T-helper 1 cell treated with Interleukin-12 subunit alpha and Interleukin-12 subunit beta and Interleukin-4 antibody, amounts not matched to agents 30 μg/mL and 1 μg/mL, for 36 hours (primary cell): ENCODE measurements around the gene BAZ2B.

Experiments used
- H3K27ac Mint-ChIP-seq: one replicate; pipeline ENCODE4 v1.8.0; 2021; ENCODE audit warnings: mild to moderate bottlenecking, mixed read lengths
- H3K27me3 Mint-ChIP-seq: one replicate; pipeline ENCODE4 v1.8.0; 2021; ENCODE audit warnings: low read depth, mixed read lengths
- H3K36me3 Mint-ChIP-seq: one replicate; pipeline ENCODE4 v1.8.0; 2021; ENCODE audit warnings: low read depth, mixed read lengths
- H3K4me1 Mint-ChIP-seq: one replicate; pipeline ENCODE4 v1.8.0; 2021; ENCODE audit warnings: low read depth, mixed read lengths
- H3K4me3 Mint-ChIP-seq: one replicate; pipeline ENCODE4 v1.8.0; 2021; ENCODE audit warnings: mild to moderate bottlenecking, moderate library complexity, mixed read lengths
- H3K9me3 Mint-ChIP-seq: one replicate; pipeline ENCODE4 v1.8.0; 2021; ENCODE audit warnings: mixed read lengths

BAZ2B gene

DNA sequence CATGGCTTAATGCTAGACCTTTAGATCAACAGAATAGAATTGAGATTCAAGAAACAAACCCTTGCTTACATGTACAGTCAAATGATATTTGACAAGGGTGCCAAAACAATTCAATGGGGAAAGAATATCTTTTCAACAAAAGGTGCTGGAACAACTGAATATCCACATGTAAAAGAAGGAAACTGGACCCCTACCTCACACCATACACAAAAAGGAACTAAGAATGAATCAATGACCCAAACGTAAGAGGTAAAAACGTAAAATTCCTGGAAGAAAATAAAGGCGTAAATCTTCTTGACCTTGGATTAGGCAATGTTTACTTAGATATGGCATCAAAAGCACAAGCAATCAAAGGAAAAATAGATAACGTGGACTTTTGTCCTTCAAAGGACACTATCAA, 43.1 kb downstream of the BAZ2B start:
- Mint-ChIP-seq H3K27me3 (no peaks in the 10 kb centered on the region), H3K4me3 (no peak overlapping the region), H3K36me3 (no peaks in the 10 kb centered on the region), H3K27ac (no peak overlapping the region), H3K9me3 (peaks cover 4% of the 10 kb centered on the region), H3K4me1 (no peaks in the 10 kb centered on the region)

DNA sequence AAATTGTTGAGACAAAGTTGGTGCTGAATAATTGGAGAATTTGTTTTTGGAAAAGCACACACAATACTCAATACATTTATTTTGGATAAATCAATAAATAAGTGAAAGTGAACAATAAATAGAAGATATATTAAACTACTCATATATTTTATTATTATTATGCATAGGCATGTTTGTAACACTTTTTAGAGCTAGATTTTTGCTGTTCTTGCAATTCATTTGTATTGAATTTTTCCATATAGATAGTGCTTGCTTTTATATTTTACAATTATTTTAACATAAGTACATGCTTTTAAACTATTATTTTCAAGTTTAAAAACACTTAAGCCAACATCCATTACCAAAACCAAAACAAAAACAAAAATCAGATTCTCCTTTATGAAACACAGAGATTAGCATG, 43.9 kb downstream of the BAZ2B start:
- H3K4me1 Mint-ChIP-seq, result no peaks in the 10 kb centered on the region
- no peak overlapping the region for H3K27ac Mint-ChIP-seq
- H3K27me3 Mint-ChIP-seq, result no peaks in the 10 kb centered on the region
- H3K9me3 Mint-ChIP-seq, result peaks cover 4% of the 10 kb centered on the region
- no peak overlapping the region for H3K4me3 Mint-ChIP-seq
- no peaks in the 10 kb centered on the region for H3K36me3 Mint-ChIP-seq

DNA sequence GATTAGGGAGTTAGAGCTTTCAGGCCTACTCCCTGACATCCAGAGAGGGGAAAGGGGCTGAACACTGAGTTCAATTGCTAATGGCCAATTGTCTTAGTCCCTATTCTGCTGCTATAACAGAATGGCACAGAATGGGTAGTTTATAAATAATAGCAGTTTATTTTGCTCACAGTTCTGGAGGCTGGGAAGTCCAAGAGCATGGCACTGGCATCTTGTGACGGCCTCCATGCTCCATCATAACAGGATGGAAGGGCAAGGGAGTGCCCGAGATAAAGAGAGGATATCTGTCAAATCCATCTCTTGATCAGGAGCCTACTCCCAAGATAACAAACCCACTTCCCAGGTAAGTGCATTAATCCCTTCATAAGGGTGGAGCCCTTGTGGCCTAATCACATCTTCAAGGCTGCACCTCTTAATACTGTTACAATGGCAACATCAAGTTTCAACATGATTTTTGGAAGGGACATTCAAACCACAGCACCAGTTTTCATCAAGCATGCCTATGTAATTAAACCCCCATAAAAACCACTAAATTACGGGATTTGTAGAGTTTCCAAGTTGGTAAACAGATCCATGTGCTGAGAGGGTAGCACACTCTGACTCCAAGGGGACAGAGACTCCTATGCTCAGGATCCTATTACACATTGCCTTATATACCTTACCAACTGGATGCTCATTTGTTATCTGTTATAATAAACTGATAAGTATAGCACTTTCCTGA, 44.6 kb downstream of the BAZ2B start:
- H3K36me3 Mint-ChIP-seq, result no peaks in the 10 kb centered on the region
- no peak overlapping the region for H3K4me3 Mint-ChIP-seq
- no peaks in the 10 kb centered on the region for H3K4me1 Mint-ChIP-seq
- H3K27ac Mint-ChIP-seq, result no peak overlapping the region
- no peaks in the 10 kb centered on the region for H3K27me3 Mint-ChIP-seq
- peaks cover 4% of the 10 kb centered on the region for H3K9me3 Mint-ChIP-seq

DNA sequence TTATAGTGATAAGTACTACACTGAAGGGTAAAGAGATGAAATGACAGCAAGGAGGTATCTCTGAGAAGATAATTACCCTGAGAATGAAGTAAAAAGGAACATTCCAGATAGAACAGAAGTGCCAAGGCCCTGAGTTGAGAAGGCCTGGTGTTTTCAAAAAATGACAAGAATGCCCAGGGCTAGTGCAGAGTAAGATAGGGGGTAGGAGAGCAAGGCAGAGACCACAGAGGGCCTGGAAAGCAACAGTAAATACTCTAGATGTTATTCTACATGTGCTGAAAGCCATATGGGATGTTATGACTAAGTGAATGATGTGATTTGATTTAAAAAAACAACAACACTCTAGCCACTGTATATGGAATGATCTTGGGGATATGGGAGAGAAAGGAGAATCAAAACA, 52.3 kb downstream of the BAZ2B start:
- Mint-ChIP-seq H3K36me3 (no peaks in the 10 kb centered on the region), H3K27ac (no peak overlapping the region), H3K9me3 (no peaks in the 10 kb centered on the region), H3K4me1 (no peaks in the 10 kb centered on the region), H3K27me3 (no peaks in the 10 kb centered on the region), H3K4me3 (no peak overlapping the region)

DNA sequence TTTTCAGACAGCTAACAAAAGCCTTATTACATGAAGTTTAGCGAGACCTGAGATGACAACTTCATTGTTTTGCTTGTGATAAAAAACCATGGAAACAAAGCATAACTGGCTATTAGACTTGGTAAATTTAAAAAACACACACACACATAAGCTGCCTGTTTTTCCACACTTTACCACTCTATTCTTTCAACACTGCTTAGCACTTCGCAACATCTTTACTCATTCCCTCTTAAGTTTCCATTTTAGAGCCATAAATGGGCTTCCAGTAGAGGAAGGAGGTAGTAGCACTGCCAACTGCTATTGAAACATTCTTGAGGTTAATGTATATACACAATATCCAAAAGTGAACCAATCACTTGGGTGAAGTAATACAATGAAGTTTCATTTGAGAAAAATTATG, 54.1 kb downstream of the BAZ2B start:
- Mint-ChIP-seq H3K4me3 (no peak overlapping the region), H3K4me1 (no peaks in the 10 kb centered on the region), H3K27me3 (no peaks in the 10 kb centered on the region), H3K9me3 (no peaks in the 10 kb centered on the region), H3K36me3 (no peaks in the 10 kb centered on the region), H3K27ac (no peak overlapping the region)

DNA sequence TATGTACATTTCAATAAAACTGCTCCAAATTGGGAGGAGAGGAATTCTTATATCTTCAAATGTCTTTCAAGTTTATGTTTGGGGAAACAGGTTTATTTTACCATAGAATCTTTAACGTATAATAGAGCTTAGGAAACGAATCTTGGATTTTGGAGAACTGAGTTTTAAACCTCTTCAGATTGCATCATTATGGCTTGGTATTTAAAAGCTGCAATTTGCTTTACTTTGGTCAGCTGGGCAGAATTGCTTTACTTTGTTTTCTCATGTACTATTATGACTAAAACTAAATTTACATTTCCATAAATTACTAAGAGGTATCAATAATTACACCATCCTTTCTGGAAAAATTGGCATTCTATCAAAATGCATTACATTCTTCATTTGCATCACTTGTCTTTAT, 54.6 kb downstream of the BAZ2B start:
- no peaks in the 10 kb centered on the region for H3K4me1 Mint-ChIP-seq
- H3K36me3 Mint-ChIP-seq, result no peaks in the 10 kb centered on the region
- no peaks in the 10 kb centered on the region for H3K9me3 Mint-ChIP-seq
- no peaks in the 10 kb centered on the region for H3K27me3 Mint-ChIP-seq
- H3K4me3 Mint-ChIP-seq, result no peak overlapping the region
- no peak overlapping the region for H3K27ac Mint-ChIP-seq

DNA sequence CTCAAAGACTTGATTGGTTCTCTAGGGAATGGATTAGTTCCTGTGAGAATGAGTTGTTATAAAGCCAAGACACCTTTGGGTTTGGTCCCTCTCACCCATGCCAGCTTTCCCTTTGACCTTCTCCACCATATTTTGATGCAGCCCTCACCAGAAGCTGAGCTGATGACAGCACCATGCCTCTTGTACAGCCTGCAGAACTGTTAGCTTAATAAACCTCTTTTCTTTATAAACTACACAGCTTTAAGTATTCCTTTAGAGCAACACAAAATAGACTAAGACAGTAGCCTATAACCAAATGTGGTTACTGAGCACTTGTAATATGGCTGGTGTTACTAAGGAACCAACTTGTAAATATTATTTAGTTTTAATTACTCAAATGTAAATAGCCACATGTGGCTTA, 55.1 kb downstream of the BAZ2B start:
- H3K27me3 Mint-ChIP-seq, result no peaks in the 10 kb centered on the region
- no peaks in the 10 kb centered on the region for H3K9me3 Mint-ChIP-seq

DNA sequence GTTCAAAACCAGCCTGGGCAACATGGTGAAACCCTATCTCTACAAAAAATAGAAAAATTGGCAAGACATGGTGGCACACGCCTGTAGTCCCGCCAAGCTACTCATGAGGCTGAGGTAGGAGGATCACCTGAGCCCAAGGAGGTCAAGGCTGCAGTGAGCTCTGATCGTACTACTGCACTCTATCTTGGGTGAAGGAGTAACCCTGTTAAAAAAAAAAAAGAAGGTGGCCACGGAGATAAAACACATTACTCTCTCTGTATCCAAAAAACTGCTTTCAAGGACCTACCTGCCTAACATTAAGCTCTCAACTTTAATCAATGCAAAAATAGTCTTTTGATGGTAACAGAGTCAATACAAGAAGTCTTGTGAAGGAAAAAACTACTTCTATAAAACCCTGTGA, 57.3 kb downstream of the BAZ2B start:
- H3K27me3 Mint-ChIP-seq, result no peaks in the 10 kb centered on the region
- H3K4me3 Mint-ChIP-seq, result no peak overlapping the region
- no peak overlapping the region for H3K27ac Mint-ChIP-seq
- no peaks in the 10 kb centered on the region for H3K36me3 Mint-ChIP-seq
- no peaks in the 10 kb centered on the region for H3K9me3 Mint-ChIP-seq
- no peaks in the 10 kb centered on the region for H3K4me1 Mint-ChIP-seq

More for the DNA sequence above, 55.1 kb downstream of the BAZ2B start:
- Mint-ChIP-seq H3K4me3 (no peak overlapping the region), H3K4me1 (no peaks in the 10 kb centered on the region), H3K27ac (no peak overlapping the region), H3K36me3 (no peaks in the 10 kb centered on the region)

DNA sequence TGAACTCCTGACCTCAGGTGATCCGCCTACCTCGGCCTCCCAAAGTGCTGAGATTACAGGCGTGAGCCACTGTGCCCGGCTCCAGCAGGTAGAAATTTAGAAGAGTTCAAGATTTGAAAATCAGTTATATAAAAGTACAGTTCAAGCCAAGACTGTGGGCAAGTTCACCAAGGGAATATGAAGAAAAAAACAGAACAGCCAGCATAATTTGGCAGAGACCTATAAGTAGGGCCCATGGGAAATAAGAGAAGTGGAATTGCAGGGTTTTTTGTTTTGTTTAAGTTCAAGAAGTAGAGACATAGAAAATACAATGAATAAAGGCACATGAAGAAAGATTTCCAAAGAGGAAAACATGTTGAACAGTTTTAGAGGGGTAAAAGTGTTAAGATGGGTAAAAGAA, 57.9 kb downstream of the BAZ2B start:
- Mint-ChIP-seq H3K36me3 (no peaks in the 10 kb centered on the region), H3K9me3 (no peaks in the 10 kb centered on the region), H3K4me3 (no peak overlapping the region), H3K27ac (no peak overlapping the region), H3K4me1 (no peaks in the 10 kb centered on the region), H3K27me3 (no peaks in the 10 kb centered on the region)

DNA sequence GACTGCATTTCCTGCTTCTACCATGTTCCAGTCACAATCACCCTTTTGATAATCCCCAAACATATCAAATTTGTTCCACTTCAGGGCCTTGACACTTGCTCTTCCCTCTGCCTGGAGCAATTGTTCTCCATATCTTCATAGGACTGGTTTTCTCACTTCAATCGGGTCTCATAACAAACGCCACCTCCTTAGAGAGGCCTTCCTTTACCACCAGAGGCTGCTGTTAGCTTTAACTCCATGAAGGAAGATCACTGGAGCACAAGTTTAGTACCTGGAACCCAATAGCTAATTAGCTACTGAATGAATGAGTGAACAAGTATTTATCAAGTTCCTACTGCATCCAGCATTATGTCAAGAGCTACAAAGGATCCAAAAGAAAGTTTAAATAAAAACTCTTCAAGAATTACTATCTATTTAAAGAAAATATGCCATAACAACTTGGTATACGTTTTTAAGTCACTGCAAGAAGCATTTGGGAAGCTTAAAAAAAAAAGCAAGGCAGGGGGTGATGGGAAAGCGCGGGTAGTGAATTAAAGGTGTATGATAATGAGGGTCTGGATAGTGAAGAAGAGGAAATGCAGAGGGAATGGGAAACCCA, 58.8 kb downstream of the BAZ2B start:
- H3K4me3 Mint-ChIP-seq, result no peak overlapping the region
- no peak overlapping the region for H3K27ac Mint-ChIP-seq
- H3K9me3 Mint-ChIP-seq, result no peaks in the 10 kb centered on the region
- H3K27me3 Mint-ChIP-seq, result no peaks in the 10 kb centered on the region
- H3K4me1 Mint-ChIP-seq, result no peaks in the 10 kb centered on the region
- H3K36me3 Mint-ChIP-seq, result no peaks in the 10 kb centered on the region

DNA sequence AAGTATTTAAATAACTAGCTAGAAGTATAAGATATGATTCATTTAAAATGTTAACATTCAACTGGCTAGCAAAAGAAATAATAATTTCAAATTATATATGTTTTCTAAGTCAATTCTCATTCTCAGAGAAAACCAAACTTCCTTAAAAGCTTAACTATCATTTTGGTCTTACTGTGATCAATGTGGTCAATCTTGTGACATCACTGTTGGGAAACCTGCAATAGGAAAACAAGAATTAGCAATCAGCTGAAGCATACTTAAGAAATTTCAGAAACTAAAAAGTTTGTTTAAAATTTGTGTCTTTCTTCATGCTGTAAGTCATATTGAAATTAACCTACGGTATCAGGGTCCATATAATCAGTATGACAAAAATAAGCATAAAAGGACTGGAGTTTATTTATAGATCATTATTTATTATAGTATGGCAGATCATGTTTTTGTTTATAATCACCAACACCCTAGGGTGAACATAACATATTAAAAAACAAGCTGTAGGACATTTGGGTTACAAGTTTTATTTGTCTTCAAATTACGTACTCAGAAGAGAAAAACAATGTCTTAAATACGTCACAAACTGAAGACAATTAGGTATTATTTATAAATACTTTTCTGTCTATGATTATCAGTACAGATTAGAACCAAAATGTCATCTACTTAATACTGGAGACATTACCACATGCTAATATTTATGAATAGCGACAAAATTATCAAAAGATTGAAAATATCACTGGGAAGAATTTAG, 60.5 kb downstream of the BAZ2B start:
- no peaks in the 10 kb centered on the region for H3K36me3 Mint-ChIP-seq
- H3K27ac Mint-ChIP-seq, result no peak overlapping the region
- H3K9me3 Mint-ChIP-seq, result no peaks in the 10 kb centered on the region
- H3K4me3 Mint-ChIP-seq, result no peak overlapping the region
- H3K27me3 Mint-ChIP-seq, result no peaks in the 10 kb centered on the region
- no peaks in the 10 kb centered on the region for H3K4me1 Mint-ChIP-seq

DNA sequence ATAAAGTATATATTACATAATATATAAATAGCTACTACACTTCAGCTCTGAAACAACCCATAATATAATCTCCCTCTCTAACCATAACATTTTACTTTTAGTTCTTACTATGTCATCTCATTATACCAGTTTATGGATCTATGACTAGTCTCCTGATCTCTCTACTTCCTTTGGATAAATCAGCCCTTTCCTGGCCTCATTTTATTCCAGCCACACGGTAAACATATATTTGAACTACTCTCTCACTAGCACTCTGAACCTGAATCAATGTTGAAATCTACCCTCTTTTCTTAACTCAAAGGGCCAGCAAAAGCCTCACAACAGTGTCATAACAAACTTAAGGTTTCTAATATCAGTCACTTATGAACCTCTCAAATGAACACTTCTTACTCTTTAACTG, 62.6 kb downstream of the BAZ2B start:
- H3K36me3 Mint-ChIP-seq, result no peaks in the 10 kb centered on the region
- no peaks in the 10 kb centered on the region for H3K9me3 Mint-ChIP-seq
- no peaks in the 10 kb centered on the region for H3K27me3 Mint-ChIP-seq
- no peak overlapping the region for H3K4me3 Mint-ChIP-seq
- no peak overlapping the region for H3K27ac Mint-ChIP-seq
- no peaks in the 10 kb centered on the region for H3K4me1 Mint-ChIP-seq

DNA sequence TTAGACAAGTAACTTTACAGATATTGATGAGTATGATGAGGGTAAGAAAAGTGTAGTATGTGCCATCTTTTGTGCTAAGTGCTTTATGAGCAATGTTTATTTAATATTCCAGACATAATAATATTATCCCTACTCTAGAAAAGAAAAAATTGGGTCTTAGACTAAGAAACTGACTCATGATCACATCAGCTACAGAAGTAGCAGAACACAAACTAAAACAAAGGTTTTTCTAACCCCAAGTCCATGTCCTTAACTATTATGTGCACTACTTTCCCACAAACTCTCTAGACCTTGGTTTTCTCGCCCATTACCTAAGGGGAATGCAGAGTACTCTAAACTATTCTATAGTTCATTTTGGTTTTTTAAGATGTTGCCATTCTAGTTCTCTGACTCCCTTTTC, 64.5 kb downstream of the BAZ2B start:
- no peaks in the 10 kb centered on the region for H3K27me3 Mint-ChIP-seq
- no peaks in the 10 kb centered on the region for H3K9me3 Mint-ChIP-seq
- H3K4me1 Mint-ChIP-seq, result no peaks in the 10 kb centered on the region
- no peaks in the 10 kb centered on the region for H3K36me3 Mint-ChIP-seq
- H3K4me3 Mint-ChIP-seq, result no peak overlapping the region
- no peak overlapping the region for H3K27ac Mint-ChIP-seq

DNA sequence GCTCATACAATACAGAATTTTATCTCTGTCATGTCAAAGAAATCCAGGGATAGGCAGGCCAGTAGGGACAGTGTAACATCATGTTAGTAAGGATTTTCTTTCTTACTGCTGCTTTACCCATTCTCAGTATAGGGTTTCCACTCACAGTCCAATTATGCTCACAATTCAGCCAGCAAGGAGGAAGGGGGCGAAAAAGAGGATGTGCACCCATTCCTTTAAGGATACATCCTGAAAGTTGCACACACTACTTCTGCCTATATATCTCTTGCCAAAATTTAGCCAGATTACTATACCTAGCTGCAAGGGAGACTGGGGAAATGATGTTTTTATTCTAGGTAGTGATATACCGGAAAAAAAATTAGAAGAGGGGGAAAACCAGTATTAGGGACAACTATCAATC, 66.1 kb downstream of the BAZ2B start:
- H3K36me3 Mint-ChIP-seq, result no peaks in the 10 kb centered on the region
- no peaks in the 10 kb centered on the region for H3K27me3 Mint-ChIP-seq
- H3K4me3 Mint-ChIP-seq, result no peak overlapping the region
- no peak overlapping the region for H3K27ac Mint-ChIP-seq
- H3K4me1 Mint-ChIP-seq, result no peaks in the 10 kb centered on the region
- H3K9me3 Mint-ChIP-seq, result no peaks in the 10 kb centered on the region

DNA sequence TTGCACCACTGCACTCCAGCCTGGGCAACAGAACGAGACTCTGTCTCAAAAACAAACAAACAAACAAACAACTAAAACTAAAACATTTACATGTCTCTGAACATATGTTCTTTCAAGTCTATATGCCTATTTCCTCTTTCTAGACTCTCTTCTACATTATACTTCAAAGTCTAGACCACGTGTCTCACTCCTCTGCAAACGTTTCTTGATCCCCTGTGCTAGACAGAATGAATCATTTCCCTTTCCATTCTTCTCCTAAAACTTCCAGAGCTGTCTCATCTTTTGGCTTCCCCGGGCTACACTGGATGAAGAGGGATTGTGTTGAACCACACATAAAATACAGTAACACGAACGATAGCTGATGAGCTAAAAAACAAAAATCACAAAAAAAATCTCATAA, 67.1 kb downstream of the BAZ2B start:
- Mint-ChIP-seq H3K27me3 (no peaks in the 10 kb centered on the region), H3K4me1 (no peaks in the 10 kb centered on the region), H3K9me3 (no peaks in the 10 kb centered on the region), H3K36me3 (no peaks in the 10 kb centered on the region), H3K4me3 (no peak overlapping the region), H3K27ac (no peak overlapping the region)
